NCI-H526 treated with DMSO at 0.1 percent for 48 hours (cell line): Measurements from ENCODE around the gene WNT11.
A peak's percentile ranks its signal among the peaks of the same experiment; 100 is the strongest.

Experiments
- DNase-seq: peaks from one replicate; lab custom pipeline; 2025; lab: John Stamatoyannopoulos, UW

The WNT11 gene

GRCh38 chr11:76206327-76207081 lies at the start of gene WNT11:
TSS of gene WNT11 (minus strand) at chr11:76206502. CDS start at chr11:76206407, 95 bp downstream.
- DNase-seq = peak; percentile 34

DNA sequence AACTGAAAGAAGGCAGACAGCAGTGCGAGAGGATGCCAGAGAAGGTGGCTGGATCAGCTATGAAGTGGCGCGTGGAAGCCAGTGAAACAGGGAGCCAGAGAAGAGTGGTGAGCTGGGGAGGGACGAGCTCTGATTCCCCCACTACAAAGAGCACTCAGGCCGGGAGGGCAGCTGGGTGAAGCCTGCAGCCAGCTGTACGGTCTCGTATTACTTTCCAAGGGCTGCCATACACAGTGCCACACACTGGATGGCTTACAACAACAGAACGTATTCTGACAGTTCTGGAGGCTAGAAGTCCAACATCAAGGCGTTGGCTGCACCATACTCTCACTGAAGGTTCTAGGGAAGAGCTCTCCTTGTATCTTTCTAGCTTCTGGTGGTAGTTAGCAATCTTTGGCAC lies 47.1 kb upstream of the WNT11 start:
- DNase-seq = no peak

- no peak for DNase-seq
Measured at GRCh38 chr11:76252631-76253070, 46.3 kb upstream of the WNT11 start.

GRCh38 chr11:76251576-76251975 lies 45.3 kb upstream of the WNT11 start:
- DNase-seq = no peak

DNA sequence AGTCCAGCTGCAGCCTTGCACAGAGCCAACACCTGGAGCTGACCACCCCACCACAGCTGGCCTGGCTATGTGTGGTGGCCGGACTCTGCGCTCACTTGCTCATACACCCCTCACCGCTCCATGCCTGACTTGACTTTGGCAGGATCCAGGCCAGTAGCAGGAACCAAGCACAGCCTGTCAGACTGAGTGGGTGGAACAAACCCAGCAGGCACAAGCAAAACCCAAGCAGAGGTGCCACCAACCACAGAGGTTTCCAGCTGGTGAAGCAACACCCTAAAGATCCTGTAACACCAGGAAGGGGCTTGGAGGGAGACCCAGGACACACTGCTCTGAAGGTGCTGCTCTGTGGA lies 44.9 kb upstream of the WNT11 start:
- no peak for DNase-seq

GRCh38 chr11:76250520-76251225 lies 44.4 kb upstream of the WNT11 start:
- DNase-seq = no peak

DNA sequence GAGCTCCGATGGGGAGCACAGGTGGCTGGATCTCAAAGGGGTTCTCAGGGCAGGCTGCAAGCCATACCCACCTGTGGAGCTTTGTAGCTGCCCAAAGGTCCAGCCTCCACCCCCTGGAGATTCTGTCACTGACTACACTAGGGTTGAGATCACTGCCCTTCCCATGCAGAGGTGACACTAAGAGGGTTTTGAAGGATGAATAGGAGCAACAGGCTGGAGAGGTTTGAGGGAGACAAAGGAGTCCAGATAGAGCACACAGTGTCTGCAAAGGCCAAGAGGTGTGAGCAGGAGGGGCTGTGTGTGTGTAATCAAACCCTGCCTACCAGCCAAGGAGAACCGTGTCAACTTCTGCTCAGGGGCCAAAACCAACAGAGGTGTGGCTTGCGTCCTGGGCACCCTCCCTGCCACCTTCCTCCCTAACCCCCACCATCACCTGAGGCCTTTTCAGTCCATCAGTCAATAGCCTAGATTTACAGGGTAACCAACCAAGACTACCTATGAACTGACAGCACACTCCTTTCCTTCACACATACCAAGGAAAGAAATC lies 43.0 kb upstream of the WNT11 start:
- no peak for DNase-seq

DNA sequence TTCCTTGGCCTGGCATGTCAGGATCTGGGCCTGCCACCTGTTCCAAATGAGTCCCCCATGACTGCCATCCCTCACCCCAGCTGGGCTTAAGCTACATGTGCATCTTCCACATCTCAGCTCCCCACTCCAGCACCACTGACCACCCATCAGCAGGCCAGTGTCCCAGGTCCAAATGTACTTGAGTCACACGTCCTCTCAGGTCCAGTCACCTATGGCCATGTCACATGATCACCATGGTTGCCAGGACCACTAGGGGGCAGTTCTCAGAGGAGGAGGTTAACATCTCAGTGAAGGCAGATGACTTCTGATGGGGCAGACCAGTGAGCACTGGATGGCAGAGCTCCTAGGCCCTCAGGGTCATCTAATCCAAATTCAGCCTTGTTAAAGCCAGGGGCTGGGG lies 41.9 kb upstream of the WNT11 start:
- DNase-seq = no peak

GRCh38 chr11:76247091-76247490 lies 40.8 kb upstream of the WNT11 start:
- DNase-seq = no peak

GRCh38 chr11:76246271-76246933 lies 40.1 kb upstream of the WNT11 start:
- DNase-seq = no peak

- no peak for DNase-seq
Measured at GRCh38 chr11:76245720-76246119, 39.4 kb upstream of the WNT11 start.

DNA sequence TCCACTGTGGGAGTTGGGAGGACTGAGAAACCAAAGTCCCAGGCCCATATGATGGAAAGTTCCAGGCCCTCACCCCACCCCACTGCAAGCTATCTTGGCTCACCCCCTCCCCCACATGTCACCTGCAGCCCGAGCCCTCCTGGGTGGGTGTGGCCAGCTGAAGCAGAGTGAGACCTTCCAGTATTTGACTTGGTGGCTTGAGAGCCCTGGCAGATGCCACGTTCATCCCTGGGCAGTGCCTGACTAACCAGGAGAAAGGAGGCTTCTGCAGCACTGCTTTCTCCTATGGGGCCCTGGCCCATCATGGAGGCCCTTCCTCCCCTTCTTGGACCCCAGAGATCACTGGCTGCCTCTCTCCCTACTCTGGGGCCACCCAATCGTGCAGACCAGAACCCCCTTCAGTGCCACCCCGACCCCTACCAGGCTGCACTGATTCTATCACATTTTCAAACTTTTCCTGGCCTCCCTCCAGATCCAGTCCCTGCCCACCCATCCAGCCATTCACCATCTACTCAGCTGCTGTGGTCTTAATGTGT lies 38.1 kb upstream of the WNT11 start:
- DNase-seq = no peak

GRCh38 chr11:76243957-76244285 lies 37.6 kb upstream of the WNT11 start:
- DNase-seq = no peak

- no peak for DNase-seq
Measured at GRCh38 chr11:76243193-76243956, 37.1 kb upstream of the WNT11 start.

DNA sequence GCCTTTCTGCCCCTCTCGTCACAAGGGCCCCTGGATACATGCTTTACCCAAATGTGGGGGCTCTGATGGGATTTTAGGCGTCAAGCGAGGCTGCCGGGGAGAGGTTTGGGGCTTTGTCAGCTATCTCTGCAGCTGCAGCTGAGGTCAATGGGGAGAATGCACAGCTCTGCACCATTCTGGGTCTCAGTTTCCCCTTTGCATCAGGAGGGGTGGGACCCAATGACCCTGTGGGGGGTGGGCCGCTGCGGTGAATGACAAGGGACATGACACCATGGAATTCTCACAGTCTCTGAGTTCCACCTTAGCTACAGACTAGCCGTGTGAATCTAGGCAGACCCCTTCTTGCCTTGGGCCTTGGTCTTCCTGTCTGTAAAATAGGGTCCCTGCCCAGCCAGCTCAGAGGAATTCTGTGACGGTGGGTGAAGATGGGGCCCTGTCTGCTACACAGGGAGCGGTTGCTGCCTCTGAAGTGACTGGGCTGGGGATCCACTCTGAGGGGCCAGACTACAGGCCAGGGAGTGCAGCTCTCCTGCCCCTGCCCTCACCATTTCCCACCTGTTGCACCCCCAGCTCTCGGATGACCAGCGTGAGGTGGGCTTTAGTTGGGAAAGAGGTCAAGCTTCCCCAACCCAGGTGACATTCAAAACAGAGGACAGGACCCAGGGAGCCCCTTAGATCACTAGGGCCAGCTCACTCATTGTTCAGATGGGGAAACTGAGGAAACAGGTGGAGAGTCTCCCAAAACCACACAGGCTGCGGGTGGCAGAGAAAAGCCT lies 35.9 kb upstream of the WNT11 start:
- no peak for DNase-seq

GRCh38 chr11:76241243-76242000 lies 35.1 kb upstream of the WNT11 start:
- DNase-seq = no peak

GRCh38 chr11:76240666-76241065 lies 34.4 kb upstream of the WNT11 start:
- DNase-seq = no peak

DNA sequence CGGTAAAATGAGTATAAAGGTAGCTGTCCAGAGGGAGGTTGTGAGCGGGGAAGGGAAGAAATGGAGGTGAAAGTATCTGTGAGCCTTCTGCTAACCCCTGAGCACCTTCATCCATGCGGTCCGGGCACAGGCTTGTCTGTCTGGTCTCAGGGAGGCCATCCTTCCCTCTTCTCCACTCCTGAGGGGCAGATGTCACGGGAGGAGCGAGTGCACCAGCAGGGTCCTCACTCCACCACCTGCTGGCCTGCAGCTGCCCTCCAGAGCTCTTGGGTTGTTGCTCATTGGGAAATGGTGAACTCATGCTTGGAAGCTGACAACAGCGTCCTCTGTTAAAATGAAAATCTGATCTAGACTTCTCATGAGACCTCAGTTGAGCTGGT lies 33.8 kb upstream of the WNT11 start:
- DNase-seq = no peak

DNA sequence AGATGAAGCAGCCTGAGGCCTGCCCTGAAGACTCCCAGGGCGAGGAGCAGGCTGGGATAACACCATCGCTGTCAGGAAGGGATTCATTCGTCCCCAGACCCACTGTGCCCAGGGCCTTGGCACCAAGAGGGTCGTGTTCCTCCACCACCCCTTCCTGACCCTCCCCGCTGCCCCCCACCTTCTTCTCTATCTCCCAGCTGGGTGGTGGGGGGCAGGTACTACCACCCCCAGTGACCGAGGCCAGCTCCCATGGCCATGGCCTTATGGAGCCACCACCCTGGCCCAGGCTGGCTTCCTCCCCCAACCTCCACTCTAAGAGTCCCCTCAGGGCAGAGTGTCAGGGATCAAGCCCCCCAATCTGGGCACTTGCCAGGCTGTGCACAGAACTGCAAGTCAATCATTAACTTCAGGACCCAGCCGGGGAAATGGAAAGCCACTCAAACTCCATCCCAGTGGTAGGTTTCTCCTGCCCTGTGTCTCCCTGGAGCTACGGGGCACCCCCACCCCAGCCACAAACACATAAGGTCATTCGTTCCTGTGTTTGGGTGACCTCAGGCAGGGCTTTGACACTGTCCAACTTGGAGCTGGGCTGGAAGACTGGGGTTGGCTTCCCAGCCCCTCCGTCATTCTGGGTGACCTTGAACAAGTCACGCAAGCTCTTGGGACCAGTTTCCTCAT lies 33.3 kb upstream of the WNT11 start:
- no peak for DNase-seq

DNA sequence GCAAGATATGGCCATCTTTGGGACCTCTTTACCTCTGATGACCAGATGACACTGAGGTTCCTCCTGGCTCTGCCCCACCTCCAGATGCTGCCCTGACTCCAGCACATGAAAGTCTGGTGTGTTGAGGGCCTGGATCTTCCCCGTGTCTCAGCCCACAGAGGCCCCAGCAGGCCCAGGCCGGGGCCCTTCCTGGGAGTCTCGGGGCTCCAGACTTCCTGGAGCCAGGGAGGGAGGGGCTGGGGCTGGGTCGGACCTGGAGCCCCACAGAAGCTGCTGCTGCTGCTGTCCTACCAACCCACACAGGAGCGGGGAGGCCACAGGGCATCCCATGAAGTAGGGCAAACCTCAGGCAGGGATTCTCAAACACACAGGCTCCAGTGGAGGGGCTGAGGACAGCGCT lies 32.2 kb upstream of the WNT11 start:
- DNase-seq = no peak
